AG09319 (cell line): ENCODE results near the gene SP5.

Experiments used
- DNase-seq: peaks from one replicate; pipeline ENCODE4 v3.0.0-alpha.2; 2010; ENCODE audit warnings: low read depth; ENCODE audit errors: extremely low read depth
- CTCF ChIP-seq: IDR thresholded peaks from 2 replicates; pipeline ENCODE4 v1.5.1; 2011; ENCODE audit warnings: low read depth, mild to moderate bottlenecking, inconsistent platforms, low read length, moderate library complexity

The SP5 gene

GRCh38 chr2:170711196-170711773 lies 3.9 kb upstream of the SP5 start:
- no peak for TF ChIP-seq CTCF
- DNase-seq = no peak

- TF ChIP-seq CTCF = no peak
- no peak for DNase-seq
These were observed 3.1 kb upstream of the SP5 start for GRCh38 chr2:170711774-170712652.

GRCh38 chr2:170712653-170713542 lies 2.2 kb upstream of the SP5 start:
- DNase-seq = no peak
- no peak for TF ChIP-seq CTCF

GRCh38 chr2:170713543-170714380 lies 1.4 kb upstream of the SP5 start:
- TF ChIP-seq CTCF = no peak
- DNase-seq = no peak

- TF ChIP-seq CTCF = no peak
- no peak for DNase-seq
These were observed 616 bp upstream of the SP5 start for GRCh38 chr2:170714381-170715061.
